HEK293T (cell line): ENCODE measurements around the gene OR13J1.

Experiments
- ARNT ChIP-seq: fragments of 450-650 bp; IDR thresholded peaks from 2 replicates; pipeline ENCODE4 v1.6.1; 2017; ENCODE audit warnings: mild to moderate bottlenecking
- BHLHE40 ChIP-seq: fragments of 450-650 bp; IDR thresholded peaks from 2 replicates; pipeline ENCODE4 v1.6.1; 2016; ENCODE audit warnings: mild to moderate bottlenecking, moderate library complexity, borderline replicate concordance
- CTBP1 ChIP-seq: fragments of 450-650 bp; IDR thresholded peaks from 2 replicates; pipeline ENCODE4 v1.6.1; 2016; ENCODE audit warnings: borderline replicate concordance
- ELF4 ChIP-seq: fragments of 450-650 bp; IDR thresholded peaks from 2 replicates; pipeline ENCODE4 v1.6.1; 2017; ENCODE audit warnings: antibody characterized with exemption
- FOXK2 ChIP-seq: fragments of 450-650 bp; IDR thresholded peaks from 2 replicates; pipeline ENCODE4 v1.6.1; 2016; ENCODE audit warnings: mild to moderate bottlenecking
- FOXM1 ChIP-seq: fragments of 450-650 bp; IDR thresholded peaks from 2 replicates; pipeline ENCODE4 v1.6.1; 2017; ENCODE audit warnings: mild to moderate bottlenecking, borderline replicate concordance
- HDGF ChIP-seq: fragments of 450-650 bp; IDR thresholded peaks from 2 replicates; pipeline ENCODE4 v1.6.1; 2017; ENCODE audit warnings: antibody characterized with exemption, borderline replicate concordance
- L3MBTL2 ChIP-seq: fragments of 450-650 bp; conservative IDR thresholded peaks from 2 replicates; pipeline ENCODE4 v1.6.1; 2016; ENCODE audit warnings: mild to moderate bottlenecking
- NFRKB ChIP-seq: fragments of 450-650 bp; IDR thresholded peaks from 2 replicates; pipeline ENCODE4 v1.6.1; 2016; ENCODE audit warnings: mild to moderate bottlenecking, moderate library complexity
- SP1 ChIP-seq: fragments of 450-650 bp; IDR thresholded peaks from 2 replicates; pipeline ENCODE4 v1.6.1; 2017
- SUZ12 ChIP-seq: fragments of 450-650 bp; IDR thresholded peaks from 2 replicates; pipeline ENCODE4 v1.6.1; 2016; ENCODE audit warnings: mild to moderate bottlenecking
- TARDBP ChIP-seq: fragments of 450-650 bp; IDR thresholded peaks from 2 replicates; pipeline ENCODE4 v1.6.1; 2016
- ZNF384 ChIP-seq: fragments of 450-650 bp; IDR thresholded peaks from 2 replicates; pipeline ENCODE4 v1.6.1; 2016
- TF ChIP-seq, protein P1 (sequence below): fragments of 450-650 bp; IDR thresholded peaks from 2 replicates; pipeline ENCODE4 v1.6.1; 2016

DNA sequence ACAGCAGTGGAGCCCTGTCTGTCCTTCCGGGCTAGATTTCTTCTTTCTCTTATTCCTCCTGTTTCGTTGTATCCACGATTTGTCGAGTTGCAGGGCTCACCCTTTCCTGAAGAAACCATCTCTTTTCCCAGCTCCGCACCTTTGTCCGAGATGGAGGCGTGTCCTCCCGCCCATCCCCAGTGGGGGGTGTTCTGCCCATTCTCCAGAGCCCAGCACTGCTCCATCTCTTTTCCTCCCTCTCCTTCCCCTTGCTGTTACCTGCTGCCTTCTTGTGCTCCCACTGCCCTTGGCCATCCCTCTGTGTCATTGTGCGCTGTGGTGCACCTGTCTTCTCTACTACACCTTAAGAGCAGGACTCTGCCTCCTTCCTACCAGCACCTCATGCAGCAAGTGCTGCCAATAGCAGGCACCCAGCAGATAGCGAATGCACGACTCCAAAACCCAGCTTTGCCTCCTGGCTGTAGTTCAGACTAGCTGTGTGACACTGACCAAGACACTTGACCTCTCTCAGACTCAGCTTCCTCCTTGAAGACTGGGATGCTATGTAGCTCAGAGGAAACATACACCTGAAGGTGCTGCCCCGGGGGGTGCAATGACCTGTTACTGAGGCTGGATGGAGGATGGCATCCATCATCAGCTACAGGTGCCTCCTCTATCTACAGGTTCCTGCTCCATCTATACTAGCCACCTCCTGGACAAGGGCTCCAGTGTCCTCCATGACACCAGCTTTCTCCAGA lies 8.9 kb downstream of the OR13J1 start:
- TF ChIP-seq SP1 (no peak), BHLHE40 (no peak), ELF4 (no peak), SUZ12 (no peak), NFRKB (no peak), FOXM1 (no peak), CTBP1 (no peak), HDGF (no peak), ARNT (no peak), FOXK2 (no peak), L3MBTL2 (no peak), TARDBP (no peak), ZNF384 (no peak)
- TF ChIP-seq, protein P1, sequence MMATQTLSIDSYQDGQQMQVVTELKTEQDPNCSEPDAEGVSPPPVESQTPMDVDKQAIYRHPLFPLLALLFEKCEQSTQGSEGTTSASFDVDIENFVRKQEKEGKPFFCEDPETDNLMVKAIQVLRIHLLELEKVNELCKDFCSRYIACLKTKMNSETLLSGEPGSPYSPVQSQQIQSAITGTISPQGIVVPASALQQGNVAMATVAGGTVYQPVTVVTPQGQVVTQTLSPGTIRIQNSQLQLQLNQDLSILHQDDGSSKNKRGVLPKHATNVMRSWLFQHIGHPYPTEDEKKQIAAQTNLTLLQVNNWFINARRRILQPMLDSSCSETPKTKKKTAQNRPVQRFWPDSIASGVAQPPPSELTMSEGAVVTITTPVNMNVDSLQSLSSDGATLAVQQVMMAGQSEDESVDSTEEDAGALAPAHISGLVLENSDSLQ = no peak
